Karpas-422 (cell line): ENCODE data around the gene NDFIP2. TPM values are rescaled to one million over a fixed set of nuclear protein-coding genes. Genes with fewer than 3 reads are reported as not detected.

Experiments
- DNase-seq: peaks from one replicate; pipeline ENCODE4 v3.0.0-alpha.2; 2015
- H2AFZ ChIP-seq: fragments of 200-600 bp; sonication (generic); 2 replicates; pipeline ENCODE4 v1.6.1; 2014; ENCODE audit warnings: antibody characterized with exemption, low read length, mixed read lengths
- H3K27ac ChIP-seq: fragments of 200-600 bp; sonication (generic); 2 replicates; pipeline ENCODE4 v1.5.1; 2014; ENCODE audit warnings: mild to moderate bottlenecking, low read length, moderate library complexity
- H3K27me3 ChIP-seq: fragments of 200-600 bp; sonication (generic); 2 replicates; pipeline ENCODE4 v1.6.1; 2014; ENCODE audit warnings: low read length, mixed read lengths
- H3K36me3 ChIP-seq: fragments of 200-600 bp; sonication (generic); 2 replicates; pipeline ENCODE4 v1.6.1; 2014; ENCODE audit warnings: low read length, mixed read lengths; ENCODE audit not compliant: insufficient read depth
- H3K4me1 ChIP-seq: fragments of 200-600 bp; sonication (generic); 2 replicates; pipeline ENCODE4 v1.6.1; 2014; ENCODE audit warnings: mild to moderate bottlenecking, low read length, mixed read lengths
- H3K4me2 ChIP-seq: fragments of 200-600 bp; sonication (generic); 2 replicates; pipeline ENCODE4 v1.6.1; 2014; ENCODE audit warnings: low read length, low read depth, mild to moderate bottlenecking; ENCODE audit not compliant: poor library complexity, severe bottlenecking
- H3K4me3 ChIP-seq: fragments of 200-600 bp; sonication (generic); 2 replicates; pipeline ENCODE4 v1.5.1; 2014; ENCODE audit warnings: mild to moderate bottlenecking, antibody characterized with exemption, low read length, mixed read lengths
- H3K79me2 ChIP-seq: fragments of 200-600 bp; sonication (generic); 2 replicates; pipeline ENCODE4 v1.6.1; 2014; ENCODE audit warnings: mild to moderate bottlenecking, low read length, mixed read lengths
- H3K9ac ChIP-seq: fragments of 200-600 bp; sonication (generic); 2 replicates; pipeline ENCODE4 v1.6.0; 2014; ENCODE audit warnings: low read length
- H3K9me2 ChIP-seq: fragments of 200-600 bp; sonication (generic), shearing (Covaris generic); replicated peaks from 2 replicates; pipeline ENCODE4 v1.6.0; 2014; ENCODE audit warnings: mild to moderate bottlenecking, low read length, moderate library complexity; ENCODE audit not compliant: insufficient read depth
- H3K9me3 ChIP-seq: fragments of 300-700, 200-600 bp; sonication (generic); 2 replicates; pipeline ENCODE4 v1.6.1; 2014; ENCODE audit warnings: low read length, mixed read lengths
- H4K20me1 ChIP-seq: fragments of 200-600 bp; sonication (generic); 2 replicates; pipeline ENCODE4 v1.6.1; 2014; ENCODE audit warnings: mild to moderate bottlenecking, antibody characterized with exemption, low read length, low read depth; ENCODE audit not compliant: insufficient read depth
- total RNA-seq: library from RNA; depleted of rRNA; stranded (reverse); fragments of >200 nt; shearing (Covaris generic); gene quantifications from 2 replicates; pipeline ENCODE4 v1.2.3, GENCODE V29; 2014; ENCODE audit warnings: low replicate concordance

The NDFIP2 gene
- total RNA-seq, 1 experiment from 2014 or later: 30.2 TPM

- Histone ChIP-seq H3K9me2 (no peaks in the 10 kb centered on the region), H3K27me3 (no peaks in the 10 kb centered on the region), H2AFZ (no peak overlapping the region), H3K36me3 (no peaks in the 10 kb centered on the region), H3K79me2 (no peaks in the 10 kb centered on the region), H4K20me1 (no peaks in the 10 kb centered on the region), H3K9me3 (no peaks in the 10 kb centered on the region), H3K4me1 (no peaks in the 10 kb centered on the region), H3K4me2 (no peak overlapping the region), H3K27ac (no peak overlapping the region), H3K4me3 (no peak overlapping the region), H3K9ac (no peak overlapping the region)
- DNase-seq: peak; percentile 25
Observed at GRCh38 chr13:79533781-79534400, 52.9 kb downstream of the NDFIP2 start.

GRCh38 chr13:79534596-79534995, 53.6 kb downstream of the NDFIP2 start:
- no peaks in the 10 kb centered on the region for H4K20me1 ChIP-seq
- no peak overlapping the region for H3K9ac ChIP-seq
- H3K9me3 ChIP-seq: no peaks in the 10 kb centered on the region
- H3K4me2 ChIP-seq: no peak overlapping the region
- DNase-seq: no peak
- no peak overlapping the region for H3K4me3 ChIP-seq
- no peaks in the 10 kb centered on the region for H3K27me3 ChIP-seq
- H2AFZ ChIP-seq: no peak overlapping the region
- no peaks in the 10 kb centered on the region for H3K79me2 ChIP-seq
- H3K27ac ChIP-seq: no peak overlapping the region
- no peaks in the 10 kb centered on the region for H3K4me1 ChIP-seq
- H3K36me3 ChIP-seq: no peaks in the 10 kb centered on the region
- H3K9me2 ChIP-seq: no peaks in the 10 kb centered on the region

GRCh38 chr13:79538757-79539156, 57.8 kb downstream of the NDFIP2 start:
- H3K9ac ChIP-seq: no peak overlapping the region
- H2AFZ ChIP-seq: no peak overlapping the region
- H3K4me1 ChIP-seq: no peaks in the 10 kb centered on the region; the same call in 1 of the 2 replicates
- no peaks in the 10 kb centered on the region for H3K27me3 ChIP-seq
- no peak for DNase-seq
- no peak overlapping the region for H3K27ac ChIP-seq
- H3K36me3 ChIP-seq: no peaks in the 10 kb centered on the region
- no peak overlapping the region for H3K4me2 ChIP-seq
- H3K9me2 ChIP-seq: no peaks in the 10 kb centered on the region
- no peaks in the 10 kb centered on the region for H3K79me2 ChIP-seq
- no peaks in the 10 kb centered on the region for H3K9me3 ChIP-seq
- H3K4me3 ChIP-seq: no peak overlapping the region
- no peaks in the 10 kb centered on the region for H4K20me1 ChIP-seq

GRCh38 chr13:79540504-79540903, 59.5 kb downstream of the NDFIP2 start:
- Histone ChIP-seq H3K9me3 (no peaks in the 10 kb centered on the region), H3K79me2 (no peaks in the 10 kb centered on the region), H3K4me2 (no peak overlapping the region), H3K9me2 (no peaks in the 10 kb centered on the region), H3K4me3 (no peak overlapping the region), H3K36me3 (no peaks in the 10 kb centered on the region), H3K27ac (no peak overlapping the region), H3K4me1 (no peaks in the 10 kb centered on the region; the same call in 1 of the 2 replicates), H3K9ac (no peak overlapping the region), H4K20me1 (no peaks in the 10 kb centered on the region), H3K27me3 (no peaks in the 10 kb centered on the region), H2AFZ (no peak overlapping the region)
- DNase-seq: peak; percentile 16

- H3K9me2 ChIP-seq: no peaks in the 10 kb centered on the region
- H2AFZ ChIP-seq: no peak overlapping the region
- no peak overlapping the region for H3K4me2 ChIP-seq
- H3K9me3 ChIP-seq: no peaks in the 10 kb centered on the region
- H3K9ac ChIP-seq: no peak overlapping the region
- H3K36me3 ChIP-seq: no peaks in the 10 kb centered on the region
- no peaks in the 10 kb centered on the region for H3K79me2 ChIP-seq
- peak; percentile 86 for DNase-seq
- H3K4me3 ChIP-seq: no peak overlapping the region
- H3K27me3 ChIP-seq: no peaks in the 10 kb centered on the region
- no peaks in the 10 kb centered on the region for H4K20me1 ChIP-seq
- H3K27ac ChIP-seq: no peak overlapping the region
- H3K4me1 ChIP-seq: no peaks in the 10 kb centered on the region; the same call in 1 of the 2 replicates
Observed at GRCh38 chr13:79541426-79542049, 60.6 kb downstream of the NDFIP2 start.

GRCh38 chr13:79543883-79544282, 62.9 kb downstream of the NDFIP2 start:
- Histone ChIP-seq H3K9me3 (no peaks in the 10 kb centered on the region), H3K4me3 (no peak overlapping the region), H4K20me1 (no peaks in the 10 kb centered on the region), H3K27ac (no peak overlapping the region), H3K4me2 (no peak overlapping the region), H2AFZ (no peak overlapping the region), H3K4me1 (no peaks in the 10 kb centered on the region; the same call in 1 of the 2 replicates), H3K27me3 (no peaks in the 10 kb centered on the region), H3K79me2 (no peaks in the 10 kb centered on the region), H3K9me2 (no peaks in the 10 kb centered on the region), H3K9ac (no peak overlapping the region), H3K36me3 (no peaks in the 10 kb centered on the region)
- peak; percentile 16 for DNase-seq

GRCh38 chr13:79547211-79548195, 66.5 kb downstream of the NDFIP2 start:
- no peaks in the 10 kb centered on the region for H4K20me1 ChIP-seq
- H3K4me3 ChIP-seq: no peak overlapping the region
- H3K4me2 ChIP-seq: no peak overlapping the region
- no peaks in the 10 kb centered on the region for H3K79me2 ChIP-seq
- H3K9me3 ChIP-seq: no peaks in the 10 kb centered on the region
- DNase-seq: peak; percentile 32
- no peaks in the 10 kb centered on the region for H3K27me3 ChIP-seq
- H3K9me2 ChIP-seq: no peaks in the 10 kb centered on the region
- H3K9ac ChIP-seq: no peak overlapping the region
- H3K4me1 ChIP-seq: no peaks in the 10 kb centered on the region
- H3K27ac ChIP-seq: no peak overlapping the region
- H2AFZ ChIP-seq: no peak overlapping the region
- H3K36me3 ChIP-seq: no peaks in the 10 kb centered on the region

GRCh38 chr13:79548902-79549301, 67.9 kb downstream of the NDFIP2 start:
- Histone ChIP-seq H3K4me3 (no peak overlapping the region), H3K4me2 (no peak overlapping the region), H3K9me2 (no peaks in the 10 kb centered on the region), H3K36me3 (no peaks in the 10 kb centered on the region), H3K9ac (no peak overlapping the region), H3K9me3 (no peaks in the 10 kb centered on the region), H3K4me1 (no peaks in the 10 kb centered on the region), H2AFZ (no peak overlapping the region), H3K79me2 (no peaks in the 10 kb centered on the region), H3K27ac (no peak overlapping the region), H4K20me1 (no peaks in the 10 kb centered on the region), H3K27me3 (no peaks in the 10 kb centered on the region)
- DNase-seq: peak; percentile 38
